GM18511 (cell line): ENCODE data around the gene TYW1B.
"Not testable (repeated sequence)": the region's sequence is repeated elsewhere in the genome, so short reads cannot be mapped to it uniquely, and the experiment has no call there.

ENCODE experiments used
- ATAC-seq: cut with Tn5 transposase; IDR thresholded peaks from one replicate; pipeline ENCODE4 v1.9.1; 2021; ENCODE audit warnings: mild to moderate bottlenecking, moderate library complexity; ENCODE audit not compliant: unreplicated experiment

TYW1B gene

GRCh38 chr7:72816370-72817157, 11.4 kb downstream of the TYW1B start:
- ATAC-seq, result not testable (repeated sequence)

GRCh38 chr7:72810437-72810836, 17.6 kb downstream of the TYW1B start:
- ATAC-seq, result not testable (repeated sequence)

- ATAC-seq, result not testable (repeated sequence)
Observed at GRCh38 chr7:72808511-72808910, 19.5 kb downstream of the TYW1B start.

GRCh38 chr7:72806851-72807250, 21.1 kb downstream of the TYW1B start:
- not testable (repeated sequence) for ATAC-seq

GRCh38 chr7:72805526-72806494, 22.2 kb downstream of the TYW1B start:
- ATAC-seq, result no peak

- ATAC-seq, result not testable (repeated sequence)
Observed at GRCh38 chr7:72803778-72804177, 24.2 kb downstream of the TYW1B start.

GRCh38 chr7:72801564-72801963, 26.4 kb downstream of the TYW1B start:
- ATAC-seq, result not testable (repeated sequence)

GRCh38 chr7:72795401-72795800, 32.6 kb downstream of the TYW1B start:
- not testable (repeated sequence) for ATAC-seq

- ATAC-seq, result no peak
Observed at GRCh38 chr7:72793791-72794190, 34.2 kb downstream of the TYW1B start.

- ATAC-seq, result not testable (repeated sequence)
Observed at GRCh38 chr7:72790698-72791060, 37.3 kb downstream of the TYW1B start.

- ATAC-seq, result not testable (repeated sequence)
Observed at GRCh38 chr7:72790048-72790697, 37.8 kb downstream of the TYW1B start.

- no peak for ATAC-seq
Observed at GRCh38 chr7:72785166-72785955, 42.6 kb downstream of the TYW1B start.

- ATAC-seq, result not testable (repeated sequence)
Observed at GRCh38 chr7:72783601-72784370, 44.2 kb downstream of the TYW1B start.

- ATAC-seq, result no peak
Observed at GRCh38 chr7:72781631-72782030, 46.4 kb downstream of the TYW1B start.

- ATAC-seq, result no peak
Observed at GRCh38 chr7:72781161-72781560, 46.8 kb downstream of the TYW1B start.

GRCh38 chr7:72780289-72780894, 47.6 kb downstream of the TYW1B start:
- not testable (repeated sequence) for ATAC-seq

GRCh38 chr7:72777167-72777566, 50.8 kb downstream of the TYW1B start:
- ATAC-seq, result not testable (repeated sequence)

- ATAC-seq, result not testable (repeated sequence)
Observed at GRCh38 chr7:72772627-72773026, 55.4 kb downstream of the TYW1B start.

- ATAC-seq, result not testable (repeated sequence)
Observed at GRCh38 chr7:72766994-72767393, 61.0 kb downstream of the TYW1B start.
